ENCODE measurements around the gene LTA.

The LTA gene

GRCh38 chr6:31532644-31533454 is 39.2 kb upstream of the LTA start:
- Histone ChIP-seq H3K9ac (ENCODE audit: low read depth, low read length) (no peak overlapping the region), H3K4me1 (ENCODE audit: control insufficient read depth, insufficient read depth, low read length) (no peaks in the 10 kb centered on the region), H3K36me3 (ENCODE audit: insufficient read depth, low read length) (peaks cover 81% of the 10 kb centered on the region), H3K27me3 (ENCODE audit: control insufficient read depth, insufficient read depth, low read length) (no peaks in the 10 kb centered on the region), H3K9me3 (replicated peaks; ENCODE audit: low read length) (no peaks in the 10 kb centered on the region), H3K4me2 (ENCODE audit: low read length) (no peak overlapping the region), H3K4me3 (ENCODE audit: low read length) (no peak overlapping the region)

- Histone ChIP-seq H3K9ac (ENCODE audit: low read depth, low read length) (no peak overlapping the region), H3K27me3 (ENCODE audit: control insufficient read depth, insufficient read depth, low read length) (no peaks in the 10 kb centered on the region), H3K4me3 (ENCODE audit: low read length) (no peak overlapping the region), H3K4me1 (ENCODE audit: control insufficient read depth, insufficient read depth, low read length) (peaks cover under 1% of the 10 kb centered on the region), H3K4me2 (ENCODE audit: low read length) (no peak overlapping the region), H3K9me3 (replicated peaks; ENCODE audit: low read length) (no peaks in the 10 kb centered on the region), H3K36me3 (ENCODE audit: insufficient read depth, low read length) (peaks cover 87% of the 10 kb centered on the region)
Observed at GRCh38 chr6:31533455-31533841, 38.6 kb upstream of the LTA start.

GRCh38 chr6:31534011-31534410 is 38.1 kb upstream of the LTA start:
- Histone ChIP-seq H3K36me3 (ENCODE audit: insufficient read depth, low read length) (peaks cover 92% of the 10 kb centered on the region), H3K4me3 (ENCODE audit: low read length) (no peak overlapping the region)

GRCh38 chr6:31534521-31535040 is 37.5 kb upstream of the LTA start:
- peaks cover 12% of the 10 kb centered on the region for H3K4me1 ChIP-seq (ENCODE audit: control insufficient read depth, insufficient read depth, low read length)
- peaks cover 95% of the 10 kb centered on the region for H3K36me3 ChIP-seq (ENCODE audit: insufficient read depth, low read length)
- H3K4me2 ChIP-seq (ENCODE audit: low read length): no peak overlapping the region
- no peaks in the 10 kb centered on the region for H3K27me3 ChIP-seq (ENCODE audit: control insufficient read depth, insufficient read depth, low read length)
- H3K4me3 ChIP-seq (ENCODE audit: low read length): no peak overlapping the region
- no peak overlapping the region for H3K9ac ChIP-seq (ENCODE audit: low read depth, low read length)
- no peaks in the 10 kb centered on the region for H3K9me3 ChIP-seq (replicated peaks; ENCODE audit: low read length)

More at GRCh38 chr6:31534011-31534410, 38.1 kb upstream of the LTA start:
- no peak overlapping the region for H3K4me2 ChIP-seq (ENCODE audit: low read length)
- H3K4me1 ChIP-seq (ENCODE audit: control insufficient read depth, insufficient read depth, low read length): peaks cover 6% of the 10 kb centered on the region
- H3K27me3 ChIP-seq (ENCODE audit: control insufficient read depth, insufficient read depth, low read length): no peaks in the 10 kb centered on the region
- no peaks in the 10 kb centered on the region for H3K9me3 ChIP-seq (replicated peaks; ENCODE audit: low read length)
- no peak overlapping the region for H3K9ac ChIP-seq (ENCODE audit: low read depth, low read length)

- H3K9me3 ChIP-seq (replicated peaks; ENCODE audit: low read length): no peaks in the 10 kb centered on the region
- no peak overlapping the region for H3K9ac ChIP-seq (ENCODE audit: low read depth, low read length)
- peaks cover 96% of the 10 kb centered on the region for H3K36me3 ChIP-seq (ENCODE audit: insufficient read depth, low read length)
- no peak overlapping the region for H3K4me2 ChIP-seq (ENCODE audit: low read length)
- H3K4me1 ChIP-seq (ENCODE audit: control insufficient read depth, insufficient read depth, low read length): peaks cover 21% of the 10 kb centered on the region
- H3K27me3 ChIP-seq (ENCODE audit: control insufficient read depth, insufficient read depth, low read length): no peaks in the 10 kb centered on the region
- H3K4me3 ChIP-seq (ENCODE audit: low read length): no peak overlapping the region
Observed at GRCh38 chr6:31535538-31536324, 36.4 kb upstream of the LTA start.

- Histone ChIP-seq H3K36me3 (ENCODE audit: insufficient read depth, low read length) (peaks cover 71% of the 10 kb centered on the region), H3K4me2 (ENCODE audit: low read length) (peak overlapping the region; percentile 92), H3K27me3 (ENCODE audit: control insufficient read depth, insufficient read depth, low read length) (no peaks in the 10 kb centered on the region), H3K4me3 (ENCODE audit: low read length) (peak overlapping the region; percentile 87), H3K4me1 (ENCODE audit: control insufficient read depth, insufficient read depth, low read length) (peaks cover 26% of the 10 kb centered on the region), H3K9ac (ENCODE audit: low read depth, low read length) (peak overlapping the region; percentile 99), H3K9me3 (replicated peaks; ENCODE audit: low read length) (no peaks in the 10 kb centered on the region)
Observed at GRCh38 chr6:31538805-31539400, 33.2 kb upstream of the LTA start.

GRCh38 chr6:31540640-31541039 is 31.4 kb upstream of the LTA start:
- no peaks in the 10 kb centered on the region for H3K27me3 ChIP-seq (ENCODE audit: control insufficient read depth, insufficient read depth, low read length)
- H3K9me3 ChIP-seq (replicated peaks; ENCODE audit: low read length): no peaks in the 10 kb centered on the region
- H3K4me1 ChIP-seq (ENCODE audit: control insufficient read depth, insufficient read depth, low read length): peaks cover 26% of the 10 kb centered on the region
- H3K4me2 ChIP-seq (ENCODE audit: low read length): peak overlapping the region; percentile 92
- peaks cover 54% of the 10 kb centered on the region for H3K36me3 ChIP-seq (ENCODE audit: insufficient read depth, low read length)
- H3K4me3 ChIP-seq (ENCODE audit: low read length): peak overlapping the region; percentile 87
- H3K9ac ChIP-seq (ENCODE audit: low read depth, low read length): peak overlapping the region; percentile 99

GRCh38 chr6:31541059-31541657 is 30.9 kb upstream of the LTA start:
- Histone ChIP-seq H3K9ac (ENCODE audit: low read depth, low read length) (peak overlapping the region; percentile 99), H3K9me3 (replicated peaks; ENCODE audit: low read length) (no peaks in the 10 kb centered on the region), H3K27me3 (ENCODE audit: control insufficient read depth, insufficient read depth, low read length) (no peaks in the 10 kb centered on the region), H3K4me1 (ENCODE audit: control insufficient read depth, insufficient read depth, low read length) (peaks cover 30% of the 10 kb centered on the region), H3K4me3 (ENCODE audit: low read length) (peak overlapping the region; percentile 87), H3K36me3 (ENCODE audit: insufficient read depth, low read length) (peaks cover 49% of the 10 kb centered on the region), H3K4me2 (ENCODE audit: low read length) (peak overlapping the region; percentile 92)

- Histone ChIP-seq H3K36me3 (ENCODE audit: insufficient read depth, low read length) (peaks cover 41% of the 10 kb centered on the region), H3K4me2 (ENCODE audit: low read length) (peak within 1 kb of the TSS; percentile 92), H3K4me3 (ENCODE audit: low read length) (peak within 1 kb of the TSS; percentile 87), H3K4me1 (ENCODE audit: control insufficient read depth, insufficient read depth, low read length) (peaks cover 33% of the 10 kb centered on the region), H3K9me3 (replicated peaks; ENCODE audit: low read length) (no peaks in the 10 kb centered on the region), H3K27me3 (ENCODE audit: control insufficient read depth, insufficient read depth, low read length) (no peaks in the 10 kb centered on the region), H3K9ac (ENCODE audit: low read depth, low read length) (peak within 1 kb of the TSS; percentile 99)
Observed at GRCh38 chr6:31541658-31542521, 30.2 kb upstream of the LTA start, which contains the start of gene DDX39B. DDX39B (minus strand) TSS chr6:31542003; CDS start chr6:31540532, 1,471 bp downstream.

- Histone ChIP-seq H3K9me3 (replicated peaks; ENCODE audit: low read length) (no peaks in the 10 kb centered on the region), H3K27me3 (ENCODE audit: control insufficient read depth, insufficient read depth, low read length) (no peaks in the 10 kb centered on the region), H3K4me1 (ENCODE audit: control insufficient read depth, insufficient read depth, low read length) (peaks cover 39% of the 10 kb centered on the region), H3K4me2 (ENCODE audit: low read length) (no peak overlapping the region), H3K9ac (ENCODE audit: low read depth, low read length) (no peak overlapping the region), H3K36me3 (ENCODE audit: insufficient read depth, low read length) (peaks cover 25% of the 10 kb centered on the region), H3K4me3 (ENCODE audit: low read length) (no peak overlapping the region)
Observed at GRCh38 chr6:31543639-31544038, 28.4 kb upstream of the LTA start.
